ENCODE measurements around the gene ARID5B. TPM values are rescaled to one million over a fixed set of nuclear protein-coding genes. Genes with fewer than 3 reads are reported as not detected.

Gene ARID5B
- total RNA-seq, 1 donor = 94.1 TPM

DNA sequence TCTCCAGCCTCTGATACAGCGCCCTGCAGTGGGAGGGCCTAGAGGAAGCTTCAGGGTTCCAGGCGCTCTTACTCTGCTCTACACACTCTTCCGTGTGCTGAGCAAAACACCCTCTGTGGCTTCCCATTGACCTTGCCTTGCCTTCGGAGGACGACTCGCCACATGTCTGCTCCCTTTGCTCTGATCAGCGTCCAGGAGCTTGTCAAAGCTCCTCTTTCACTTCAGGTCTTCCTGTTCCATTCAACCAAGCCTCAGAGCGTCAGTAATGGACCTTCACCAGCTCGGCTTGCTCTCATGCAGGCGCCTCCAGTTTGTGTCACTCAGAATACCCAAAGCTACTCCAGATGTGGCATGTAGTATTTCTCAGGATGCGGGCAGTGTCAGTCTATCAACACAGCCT lies 173.9 kb downstream of the ARID5B start:
- Histone ChIP-seq H3K4me1 (ENCODE audit: insufficient read depth, low read length) (peaks cover 70% of the 10 kb centered on the region), H3K9me3 (ENCODE audit: low read depth, low read length) (no peaks in the 10 kb centered on the region), H2AFZ (ENCODE audit: low read length) (no peak overlapping the region), H3K27me3 (ENCODE audit: insufficient read depth, low read length) (no peaks in the 10 kb centered on the region), H3K4me3 (ENCODE audit: insufficient read depth, low read length) (no peak overlapping the region), H3K79me2 (ENCODE audit: insufficient read depth, low read length) (peaks cover 82% of the 10 kb centered on the region), H3K4me2 (ENCODE audit: insufficient read depth, low read length) (no peak overlapping the region), H3K36me3 (ENCODE audit: insufficient read depth, low read length) (peaks cover 87% of the 10 kb centered on the region), H3K27ac (ENCODE audit: low read depth, low read length) (peak overlapping the region; percentile 56), H4K20me1 (ENCODE audit: insufficient read depth, low read length) (peaks cover 5% of the 10 kb centered on the region)
- TF ChIP-seq, protein P1, sequence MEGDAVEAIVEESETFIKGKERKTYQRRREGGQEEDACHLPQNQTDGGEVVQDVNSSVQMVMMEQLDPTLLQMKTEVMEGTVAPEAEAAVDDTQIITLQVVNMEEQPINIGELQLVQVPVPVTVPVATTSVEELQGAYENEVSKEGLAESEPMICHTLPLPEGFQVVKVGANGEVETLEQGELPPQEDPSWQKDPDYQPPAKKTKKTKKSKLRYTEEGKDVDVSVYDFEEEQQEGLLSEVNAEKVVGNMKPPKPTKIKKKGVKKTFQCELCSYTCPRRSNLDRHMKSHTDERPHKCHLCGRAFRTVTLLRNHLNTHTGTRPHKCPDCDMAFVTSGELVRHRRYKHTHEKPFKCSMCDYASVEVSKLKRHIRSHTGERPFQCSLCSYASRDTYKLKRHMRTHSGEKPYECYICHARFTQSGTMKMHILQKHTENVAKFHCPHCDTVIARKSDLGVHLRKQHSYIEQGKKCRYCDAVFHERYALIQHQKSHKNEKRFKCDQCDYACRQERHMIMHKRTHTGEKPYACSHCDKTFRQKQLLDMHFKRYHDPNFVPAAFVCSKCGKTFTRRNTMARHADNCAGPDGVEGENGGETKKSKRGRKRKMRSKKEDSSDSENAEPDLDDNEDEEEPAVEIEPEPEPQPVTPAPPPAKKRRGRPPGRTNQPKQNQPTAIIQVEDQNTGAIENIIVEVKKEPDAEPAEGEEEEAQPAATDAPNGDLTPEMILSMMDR (IDR thresholded peaks at IDR 0.05; ENCODE audit: extremely low read depth, low read depth, low read length) = no peak
- DNase-seq (ENCODE audit: insufficient read length, low spot score, missing footprints) = no peak

DNA sequence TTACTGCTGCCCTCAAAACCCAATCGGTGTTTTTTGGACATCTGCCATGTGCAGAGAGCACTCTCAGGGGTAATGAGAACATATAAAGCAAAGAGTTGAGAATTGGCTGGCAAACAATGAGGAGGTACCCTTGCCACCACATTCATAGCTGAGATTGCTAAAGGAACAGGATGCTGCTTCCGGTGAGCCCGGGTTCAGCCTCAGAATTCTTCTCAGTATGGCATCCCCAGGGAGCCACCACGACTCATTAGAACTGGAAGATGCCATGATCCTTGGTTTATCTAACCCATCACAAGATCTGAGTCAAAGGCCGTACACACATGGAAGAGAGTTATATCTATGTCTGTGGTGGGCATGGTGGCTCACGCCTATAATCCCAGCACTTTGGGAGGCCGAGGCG lies 174.4 kb downstream of the ARID5B start:
- Histone ChIP-seq H3K27ac (ENCODE audit: low read depth, low read length) (peak overlapping the region; percentile 56), H3K9me3 (ENCODE audit: low read depth, low read length) (no peaks in the 10 kb centered on the region), H2AFZ (ENCODE audit: low read length) (no peak overlapping the region), H4K20me1 (ENCODE audit: insufficient read depth, low read length) (peaks cover 5% of the 10 kb centered on the region), H3K27me3 (ENCODE audit: insufficient read depth, low read length) (no peaks in the 10 kb centered on the region), H3K4me2 (ENCODE audit: insufficient read depth, low read length) (no peak overlapping the region), H3K79me2 (ENCODE audit: insufficient read depth, low read length) (peaks cover 84% of the 10 kb centered on the region), H3K4me1 (ENCODE audit: insufficient read depth, low read length) (peaks cover 74% of the 10 kb centered on the region), H3K4me3 (ENCODE audit: insufficient read depth, low read length) (no peak overlapping the region), H3K36me3 (ENCODE audit: insufficient read depth, low read length) (peaks cover 87% of the 10 kb centered on the region)
- DNase-seq (ENCODE audit: insufficient read length, low spot score, missing footprints) = no peak
- TF ChIP-seq, protein P1 (IDR thresholded peaks at IDR 0.05; ENCODE audit: extremely low read depth, low read depth, low read length) = no peak

DNA sequence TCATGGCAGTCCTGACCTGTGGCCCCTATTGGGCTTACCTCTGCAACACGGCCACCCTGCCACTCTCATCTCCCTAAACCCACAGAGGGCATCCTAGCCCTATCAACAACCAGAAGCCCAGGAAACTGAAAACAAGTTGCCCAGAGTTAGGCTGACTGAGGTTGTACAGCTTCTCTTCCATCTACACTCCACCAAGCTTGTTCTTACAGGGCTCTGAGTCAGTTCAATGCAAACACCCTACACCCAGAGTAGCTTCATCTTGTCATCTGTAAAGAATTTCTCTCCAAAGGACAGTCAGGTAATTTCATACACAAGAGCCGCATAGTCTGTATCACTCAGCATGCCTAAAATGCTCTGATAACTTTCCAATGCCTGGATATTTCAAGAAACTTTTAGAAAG lies 175.4 kb downstream of the ARID5B start:
- Histone ChIP-seq H3K4me3 (ENCODE audit: insufficient read depth, low read length) (no peak overlapping the region), H3K4me1 (ENCODE audit: insufficient read depth, low read length) (peaks cover 78% of the 10 kb centered on the region), H2AFZ (ENCODE audit: low read length) (no peak overlapping the region), H3K4me2 (ENCODE audit: insufficient read depth, low read length) (peak overlapping the region; percentile 42), H3K9me3 (ENCODE audit: low read depth, low read length) (no peaks in the 10 kb centered on the region), H3K27me3 (ENCODE audit: insufficient read depth, low read length) (no peaks in the 10 kb centered on the region), H3K27ac (ENCODE audit: low read depth, low read length) (peak overlapping the region; percentile 56), H3K36me3 (ENCODE audit: insufficient read depth, low read length) (peaks cover 78% of the 10 kb centered on the region), H4K20me1 (ENCODE audit: insufficient read depth, low read length) (peaks cover 5% of the 10 kb centered on the region), H3K79me2 (ENCODE audit: insufficient read depth, low read length) (peaks cover 83% of the 10 kb centered on the region)
- TF ChIP-seq, protein P1 (IDR thresholded peaks at IDR 0.05; ENCODE audit: extremely low read depth, low read depth, low read length) = no peak
- DNase-seq (ENCODE audit: insufficient read length, low spot score, missing footprints) = peak; percentile 55

DNA sequence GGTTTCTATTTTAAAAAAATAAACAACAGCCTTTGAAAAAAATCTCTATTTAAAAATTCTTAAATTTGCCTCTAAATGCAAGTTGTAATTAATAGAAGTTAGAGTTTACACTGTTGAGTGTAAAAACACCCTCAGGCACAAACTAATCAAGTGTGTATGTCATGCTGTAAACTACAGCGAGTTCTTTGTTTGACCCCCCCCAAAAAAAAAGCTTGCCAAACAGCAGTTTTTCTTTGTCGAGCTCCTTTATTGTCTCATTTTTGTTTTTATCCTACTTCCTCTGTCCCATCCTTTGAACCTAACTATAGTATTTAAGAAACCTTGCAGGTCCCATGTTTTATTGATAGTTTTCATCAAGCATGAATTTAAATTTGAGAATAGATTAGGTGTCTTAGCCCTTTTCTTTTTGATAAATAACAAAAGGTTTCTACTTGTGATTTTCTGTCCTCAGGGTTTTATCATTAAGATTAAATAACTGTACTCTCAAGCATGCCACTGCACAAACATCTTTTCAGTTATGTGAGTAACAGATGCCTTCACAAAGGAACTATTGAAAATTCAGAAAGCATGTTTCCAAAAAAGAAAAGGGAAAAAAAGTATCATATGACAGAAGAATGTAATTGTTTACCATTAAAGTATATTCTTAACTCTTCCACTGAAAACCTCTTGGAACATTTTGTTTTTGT lies 176.0 kb downstream of the ARID5B start:
- H3K36me3 ChIP-seq (ENCODE audit: insufficient read depth, low read length) = peaks cover 72% of the 10 kb centered on the region
- H3K4me2 ChIP-seq (ENCODE audit: insufficient read depth, low read length) = peak overlapping the region; percentile 42
- H3K27ac ChIP-seq (ENCODE audit: low read depth, low read length) = peak overlapping the region; percentile 56
- H4K20me1 ChIP-seq (ENCODE audit: insufficient read depth, low read length) = no peaks in the 10 kb centered on the region
- H3K27me3 ChIP-seq (ENCODE audit: insufficient read depth, low read length) = no peaks in the 10 kb centered on the region
- H3K79me2 ChIP-seq (ENCODE audit: insufficient read depth, low read length) = peaks cover 77% of the 10 kb centered on the region
- H2AFZ ChIP-seq (ENCODE audit: low read length) = no peak overlapping the region
- TF ChIP-seq, protein P1 (IDR thresholded peaks at IDR 0.05; ENCODE audit: extremely low read depth, low read depth, low read length) = no peak
- no peaks in the 10 kb centered on the region for H3K9me3 ChIP-seq (ENCODE audit: low read depth, low read length)
- peaks cover 78% of the 10 kb centered on the region for H3K4me1 ChIP-seq (ENCODE audit: insufficient read depth, low read length)
- no peak for DNase-seq (ENCODE audit: insufficient read length, low spot score, missing footprints)
- no peak overlapping the region for H3K4me3 ChIP-seq (ENCODE audit: insufficient read depth, low read length)
